ENCODE data around the gene GAGE12F. TPM values are rescaled to one million over a fixed set of nuclear protein-coding genes. Genes with fewer than 3 reads are reported as not detected.
"Not testable (repeated sequence)": the region's sequence is repeated elsewhere in the genome, so short reads cannot be mapped to it uniquely, and the experiment has no call there.

Gene GAGE12F
- total RNA-seq, result not detected

GRCh38 chrX:49560542-49560941 lies at the start of gene GAGE12F:
GAGE12F (plus strand) TSS chrX:49560842; CDS start chrX:49561997, 1,155 bp downstream.
- no CpG with 5 or more reads among the region's 16 CpGs for WGBS, 2 donors (ENCODE audit: low coverage in 1 of 2)
- not testable (repeated sequence) for H3K36me3 ChIP-seq, H3K4me3 ChIP-seq, H3K27me3 ChIP-seq, H3K9me3 ChIP-seq, H3K27ac ChIP-seq, ATAC-seq, H3K4me1 ChIP-seq

- not testable (repeated sequence) for H3K4me1 ChIP-seq, H3K4me3 ChIP-seq, H3K9me3 ChIP-seq, H3K36me3 ChIP-seq, H3K27me3 ChIP-seq, ATAC-seq, H3K27ac ChIP-seq
- WGBS, 2 donors (ENCODE audit: low coverage in 1 of 2), result no CpG with 5 or more reads among the region's 16 CpGs
Measured at GRCh38 chrX:49531877-49532276, 28.8 kb upstream of the GAGE12F start, which contains the start of gene GAGE12C. GAGE12C (plus strand) TSS chrX:49532177; CDS start chrX:49533332, 1,155 bp downstream.

- no CpG with 5 or more reads among the region's 16 CpGs for WGBS, 2 donors (ENCODE audit: low coverage in 1 of 2)
- not testable (repeated sequence) for H3K4me3 ChIP-seq, ATAC-seq, H3K27ac ChIP-seq, H3K9me3 ChIP-seq, H3K4me1 ChIP-seq, H3K36me3 ChIP-seq, H3K27me3 ChIP-seq
Measured at GRCh38 chrX:49541433-49541832, 19.2 kb upstream of the GAGE12F start, which contains the start of gene GAGE12D. GAGE12D (plus strand) TSS chrX:49541733; CDS start chrX:49542888, 1,155 bp downstream.

- WGBS, 2 donors (ENCODE audit: low coverage in 1 of 2), result no CpG with 5 or more reads among the region's 16 CpGs
- not testable (repeated sequence) for H3K4me1 ChIP-seq, H3K27me3 ChIP-seq, H3K9me3 ChIP-seq, H3K4me3 ChIP-seq, H3K27ac ChIP-seq, H3K36me3 ChIP-seq, ATAC-seq
Measured at GRCh38 chrX:49550989-49551388, 9.7 kb upstream of the GAGE12F start, which contains the start of gene GAGE12E. GAGE12E (plus strand) TSS chrX:49551289; CDS start chrX:49552444, 1,155 bp downstream.

- H3K27me3 ChIP-seq, H3K27ac ChIP-seq, H3K4me3 ChIP-seq, H3K36me3 ChIP-seq, H3K4me1 ChIP-seq, H3K9me3 ChIP-seq, ATAC-seq: not testable (repeated sequence)
- WGBS, 2 donors (ENCODE audit: low coverage in 1 of 2), result no CpG with 5 or more reads among the region's 11 CpGs
Measured at GRCh38 chrX:49568728-49569127, 8.1 kb downstream of the GAGE12F start.

GRCh38 chrX:49569152-49569551 lies 8.5 kb downstream of the GAGE12F start:
- H3K4me1 ChIP-seq, H3K27me3 ChIP-seq, H3K9me3 ChIP-seq, H3K27ac ChIP-seq, H3K36me3 ChIP-seq, H3K4me3 ChIP-seq, ATAC-seq: not testable (repeated sequence)
- WGBS, 2 donors (ENCODE audit: low coverage in 1 of 2), result 100% methylated on average over 4 of the region's 13 CpGs; no CpG with 5 or more reads in 1 of the 2 donors

- not testable (repeated sequence) for H3K4me3 ChIP-seq, H3K27me3 ChIP-seq, ATAC-seq, H3K4me1 ChIP-seq, H3K27ac ChIP-seq, H3K9me3 ChIP-seq, H3K36me3 ChIP-seq
- no CpG with 5 or more reads among the region's 16 CpGs for WGBS, 2 donors (ENCODE audit: low coverage in 1 of 2)
Measured at GRCh38 chrX:49570100-49570499, 9.5 kb downstream of the GAGE12F start, which contains the start of gene GAGE12G. GAGE12G (plus strand) TSS chrX:49570400; CDS start chrX:49571555, 1,155 bp downstream.

GRCh38 chrX:49579649-49580048 lies 19.0 kb downstream of the GAGE12F start, which contains the start of gene GAGE12H:
GAGE12H (plus strand) TSS chrX:49579949; CDS start chrX:49581104, 1,155 bp downstream.
- WGBS, 2 donors (ENCODE audit: low coverage in 1 of 2), result no CpG with 5 or more reads among the region's 16 CpGs

GRCh38 chrX:49589196-49589595 lies 28.6 kb downstream of the GAGE12F start, which contains the start of gene GAGE2A:
GAGE2A (plus strand) TSS chrX:49589496; CDS start chrX:49590651, 1,155 bp downstream.
- no CpG with 5 or more reads among the region's 16 CpGs for WGBS, 2 donors (ENCODE audit: low coverage in 1 of 2)
- not testable (repeated sequence) for ATAC-seq, H3K27me3 ChIP-seq, H3K4me1 ChIP-seq, H3K4me3 ChIP-seq, H3K27ac ChIP-seq, H3K36me3 ChIP-seq, H3K9me3 ChIP-seq

More at GRCh38 chrX:49579649-49580048, 19.0 kb downstream of the GAGE12F start, which contains the start of gene GAGE12H:
- H3K27me3 ChIP-seq, ATAC-seq, H3K4me1 ChIP-seq, H3K9me3 ChIP-seq, H3K27ac ChIP-seq, H3K36me3 ChIP-seq, H3K4me3 ChIP-seq: not testable (repeated sequence)

GRCh38 chrX:49589769-49590478 lies 29.3 kb downstream of the GAGE12F start:
- H3K27ac ChIP-seq, H3K9me3 ChIP-seq, H3K4me3 ChIP-seq, H3K36me3 ChIP-seq, H3K4me1 ChIP-seq, H3K27me3 ChIP-seq, ATAC-seq: not testable (repeated sequence)
- 84 to 95% methylated on average over 12 to 25 of the region's 37 CpGs for WGBS, 2 donors (ENCODE audit: low coverage in 1 of 2)

GRCh38 chrX:49590488-49590887 lies 29.8 kb downstream of the GAGE12F start:
- H3K27me3 ChIP-seq, ATAC-seq, H3K27ac ChIP-seq, H3K4me3 ChIP-seq, H3K9me3 ChIP-seq, H3K4me1 ChIP-seq, H3K36me3 ChIP-seq: not testable (repeated sequence)
- 89% methylated on average over 13 to 14 of the region's 17 CpGs for WGBS, 2 donors (ENCODE audit: low coverage in 1 of 2)

GRCh38 chrX:49598720-49599119 lies 38.1 kb downstream of the GAGE12F start, which contains the start of gene GAGE1:
GAGE1 (plus strand) TSS chrX:49599020; CDS start chrX:49600175, 1,155 bp downstream.
- H3K27me3 ChIP-seq, H3K36me3 ChIP-seq, H3K4me1 ChIP-seq, H3K27ac ChIP-seq, H3K4me3 ChIP-seq, H3K9me3 ChIP-seq, ATAC-seq: not testable (repeated sequence)
- no CpG with 5 or more reads among the region's 16 CpGs for WGBS, 2 donors (ENCODE audit: low coverage in 1 of 2)

Data from gastroesophageal sphincter (tissue), 4 donors.